BJ (cell line): ENCODE data around the gene FAM151A. TPM values are rescaled to one million over a fixed set of nuclear protein-coding genes. Genes with fewer than 3 reads are reported as not detected.

ENCODE experiments used
- CTCF ChIA-PET: fragments of 350-600 bp; formaldehyde crosslinking; extraction: SDS; loops from one replicate; lab custom pipeline; 2021; ENCODE audit warnings: antibody characterized with exemption, inconsistent platforms; lab: Yijun Ruan, JAX
- POLR2A ChIA-PET: fragments of 300-600 bp; sonication (Branson Sonifier 250); formaldehyde crosslinking; extraction: SDS; loops from one replicate; lab custom pipeline; 2021; ENCODE audit warnings: antibody characterized with exemption; lab: Charles Lee
- DNase-seq: peaks from one replicate; pipeline ENCODE4 v3.0.0-alpha.2; 2011; ENCODE audit warnings: low read depth
- H3K27me3 ChIP-seq: 2 replicates; pipeline ENCODE4 v1.6.0; 2011; ENCODE audit warnings: low read length; ENCODE audit not compliant: control insufficient read depth, insufficient read depth
- H3K36me3 ChIP-seq: 2 replicates; pipeline ENCODE4 v1.5.1; 2011; ENCODE audit warnings: low read length; ENCODE audit not compliant: control insufficient read depth, insufficient read depth
- H3K4me3 ChIP-seq: 2 replicates; pipeline ENCODE4 v1.5.1; 2011; ENCODE audit warnings: low read depth, mild to moderate bottlenecking, control low read depth, low read length
- CTCF ChIP-seq: IDR thresholded peaks from 2 replicates; pipeline ENCODE4 v1.5.1; 2011; ENCODE audit warnings: low read depth, mild to moderate bottlenecking, control low read depth, inconsistent platforms, low read length, moderate library complexity; ENCODE audit not compliant: insufficient read depth
- polyA plus RNA-seq: library from polyadenylated mRNA; depleted of rRNA; stranded (reverse); fragments of >200 nt; gene quantifications from 2 replicates; pipeline ENCODE4 v1.2.3, GENCODE V29; 2011; rRNA removed

The FAM151A gene
- polyA plus RNA-seq, 1 experiment, result not detected

- TF ChIP-seq CTCF, result no peak
- CTCF ChIA-PET, result interaction anchor here (1.9 kb wide), 1 partner anchor 12 kb away, joined by 6 read pairs; the partner anchor contains the start of gene ACOT11
- no peak overlapping the region for H3K4me3 ChIP-seq
- DNase-seq, result no peak
- POLR2A ChIA-PET, result no interaction called here
- H3K36me3 ChIP-seq, result no peaks in the 10 kb centered on the region
- H3K27me3 ChIP-seq, result no peaks in the 10 kb centered on the region
Measured at GRCh38 chr1:54559771-54560231, 63.5 kb downstream of the FAM151A start.

Other genes starting within 250 kb of the FAM151A start
- 19.6 and 25.9 TPM in 2 replicates for gene SSBP3, start 217.1 kb downstream of the FAM151A start, polyA plus RNA-seq
- 1.5 and 2.4 TPM in 2 replicates for gene ACOT11, start 75.3 kb downstream of the FAM151A start, polyA plus RNA-seq
- 0.05 and 0.10 TPM in 2 replicates for gene MROH7, start 18.3 kb upstream of the FAM151A start, polyA plus RNA-seq
- gene TTC4, start 92.3 kb upstream of the FAM151A start, polyA plus RNA-seq, result 20.5 and 23.2 TPM in 2 replicates
- 3.7 and 3.9 TPM in 2 replicates for gene PARS2, start 141.0 kb upstream of the FAM151A start, polyA plus RNA-seq
- not detected in 2 replicates for gene TTC22, start 177.8 kb upstream of the FAM151A start, polyA plus RNA-seq